Measurements from ENCODE around the gene JPH4.

GRCh38 chr14:23556700-23557440 is 21.7 kb downstream of the JPH4 start:
- no peak for TF ChIP-seq POLR2A (IDR thresholded peaks at IDR 0.05)
- TF ChIP-seq EP300 (IDR thresholded peaks at IDR 0.05): no peak
- no peak for TF ChIP-seq CTCF (IDR thresholded peaks at IDR 0.05)

All from stomach (tissue), 4 donors.